Kidney (tissue), 14 donors: ENCODE results near the gene DNM1. TPM values are rescaled to one million over a fixed set of nuclear protein-coding genes. Genes with fewer than 3 reads are reported as not detected.

ENCODE experiments used
- DNase-seq, 5 donors: peaks; one replicate each; pipeline ENCODE4 v3.0.0-alpha.2; 2013 to 2020
- FAIRE-seq: peaks from 2 replicates; lab custom pipeline; 2012; peaks lifted over from hg19 to GRCh38; lab: Jason Lieb, UNC
- H3K27ac ChIP-seq, 2 donors: one replicate each; pipeline ENCODE4 v1.7.0; 2013; ENCODE audit warnings: low read depth in 2 of 2, low read length in 2 of 2, inconsistent platforms in 1 of 2
- H3K27me3 ChIP-seq: one replicate; pipeline ENCODE4 v1.7.1; 2013; ENCODE audit warnings: low read length, inconsistent platforms; ENCODE audit not compliant: control insufficient read depth, insufficient read depth
- H3K36me3 ChIP-seq, 3 donors: one replicate each; pipeline versions ENCODE4 v1.7.0 to v1.7.1; 2013; ENCODE audit warnings: low read length in 3 of 3, control low read depth in 1 of 3, inconsistent platforms in 1 of 3; ENCODE audit not compliant: insufficient read depth in 3 of 3, control insufficient read depth in 2 of 3
- H3K4me1 ChIP-seq, 3 donors: one replicate each; pipeline versions ENCODE4 v1.7.0 to v1.7.1; 2013; ENCODE audit warnings: low read length in 3 of 3, inconsistent platforms in 1 of 3, low read depth in 1 of 3; ENCODE audit not compliant: control insufficient read depth in 2 of 3, insufficient read depth in 2 of 3
- H3K4me3 ChIP-seq, 3 donors: one replicate each; pipeline versions ENCODE4 v1.7.0 to v1.8.1; 2013; ENCODE audit warnings: low read length in 3 of 3, control low read depth in 1 of 3, inconsistent platforms in 1 of 3
- H3K9ac ChIP-seq, 3 donors: one replicate each; pipeline versions ENCODE4 v1.7.0 to v1.7.1; 2013; ENCODE audit warnings: low read length in 3 of 3, control low read depth in 1 of 3, inconsistent platforms in 1 of 3
- H3K9me3 ChIP-seq, 3 donors: one replicate each; pipeline versions ENCODE4 v1.7.0 to v1.7.1; 2013; ENCODE audit warnings: low read length in 3 of 3, control low read depth in 1 of 3, inconsistent platforms in 1 of 3; ENCODE audit not compliant: control insufficient read depth in 2 of 3, insufficient read depth in 1 of 3
- CTCF ChIP-seq: IDR thresholded peaks from 3 replicates; pipeline ENCODE4 v1.5.1; 2012; ENCODE audit warnings: mild to moderate bottlenecking, moderate library complexity, borderline replicate concordance; ENCODE audit not compliant: insufficient read depth; ENCODE audit errors: extremely low read depth
- intact Hi-C: fragments of 100-400 bp; cut with DNase I; formaldehyde crosslinking; loops from one replicate; pipeline ENCODE4 v1.11.1; 2022
- polyA plus RNA-seq: library from polyadenylated mRNA; stranded (reverse); fragments of 350-450 nt; fragmentation: Illumina TruSeq; extraction: RNeasy Lipid Tissue Mini Kit (QIAGEN cat#74804); gene quantifications from one replicate; pipeline ENCODE4 v1.2.3, GENCODE V29; 2014; ENCODE audit warnings: low read depth, low replicate concordance; ENCODE audit not compliant: insufficient read depth
- total RNA-seq: library from RNA; stranded (reverse); fragmentation: NEBNext Ultra II Directional; extraction: Animal tissue kit (Norgen Biotek cat#: 25700); gene quantifications from one replicate; pipeline ENCODE4 v1.2.1, GENCODE V29; 2021
- donor health status: control.
- donor health status: control.
- donor health status: control.
- donor health status: control.
- donor health status: control.
- donor health status: DM: yes; HTN: yes; CAD: no.
- donor health status: Normal renal cell carcinoma (clear cell type).

The DNM1 gene
- total and polyA plus RNA-seq, 2 donors from 2014 or later, result 7.3 to 22.6 TPM

DNA sequence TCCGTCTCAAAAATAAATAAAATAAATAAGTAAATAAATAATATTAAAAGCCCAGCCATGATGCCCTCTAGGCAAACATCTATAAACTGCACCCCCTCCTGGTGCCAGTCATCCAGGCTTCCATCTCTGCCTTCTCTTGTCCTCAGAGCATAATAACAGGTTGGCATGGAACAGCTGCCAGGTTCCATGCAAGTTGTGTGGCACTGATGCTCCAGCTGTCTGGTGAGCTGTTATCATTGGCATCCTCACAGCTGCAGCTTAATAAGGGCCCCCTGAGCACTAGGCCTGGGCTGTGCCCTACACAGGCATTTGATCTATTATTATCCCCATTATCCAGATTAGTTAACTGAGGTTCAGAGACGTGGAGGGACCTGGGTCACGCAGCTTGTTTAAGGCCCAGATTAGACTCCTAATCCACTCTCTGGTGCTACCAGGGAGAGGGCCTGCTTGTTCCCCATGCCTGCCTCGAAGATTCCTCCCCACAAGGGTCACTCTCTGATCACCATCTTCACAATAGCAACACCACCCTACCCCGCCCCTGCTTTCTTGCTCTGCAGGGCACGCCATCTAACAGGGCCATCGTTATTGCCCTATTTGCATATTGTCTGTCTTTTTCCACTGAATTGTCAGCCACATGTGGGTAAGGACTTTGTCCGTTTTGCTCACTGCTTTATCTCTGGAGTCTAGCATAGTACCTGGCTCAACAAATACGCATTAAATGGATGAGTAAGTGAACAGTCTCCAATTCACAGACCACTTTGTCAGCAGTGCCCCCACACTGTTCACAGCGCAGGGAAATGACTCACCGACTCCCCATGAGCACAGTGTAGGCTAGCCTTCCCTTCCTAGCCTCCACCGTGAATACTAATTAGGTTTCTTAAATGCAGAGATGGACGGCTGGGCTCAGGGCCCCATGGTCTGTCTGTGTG lies 1.5 kb upstream of the DNM1 start:
- DNase-seq, result no peak
- H3K9ac ChIP-seq, result no peak overlapping the region
- no peak overlapping the region for H3K27ac ChIP-seq
- H3K36me3 ChIP-seq, result no peaks in the 10 kb centered on the region
- TF ChIP-seq CTCF, result no peak
- H3K9me3 ChIP-seq, result no peaks in the 10 kb centered on the region
- no peaks in the 10 kb centered on the region for H3K27me3 ChIP-seq
- no peak overlapping the region for H3K4me3 ChIP-seq
- no peak for FAIRE-seq
- H3K4me1 ChIP-seq, result peaks cover 0 to 5% (median 0%) of the 10 kb centered on the region in 3 donors
- intact Hi-C loops, result no loop called here

DNA sequence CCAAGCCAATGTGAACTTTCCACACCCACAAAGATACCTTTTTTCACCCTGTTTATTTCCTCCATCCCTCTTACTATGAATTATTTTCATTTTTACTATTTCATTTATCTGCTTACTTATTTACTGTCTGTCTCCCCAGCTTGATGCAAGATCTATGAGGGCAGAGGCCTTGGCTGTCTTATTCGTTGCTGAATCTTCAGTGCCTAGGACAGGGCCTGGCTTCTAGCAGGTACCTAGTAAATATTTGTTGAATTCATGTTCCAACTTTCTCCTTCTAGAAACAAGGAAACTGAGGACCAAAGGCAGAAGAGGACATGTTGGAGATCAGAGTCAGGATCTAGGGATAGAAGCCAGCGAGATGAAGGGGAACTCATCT lies 543 bp upstream of the DNM1 start:
- H3K4me3 ChIP-seq, result no peak overlapping the region
- DNase-seq, result no peak
- no peak overlapping the region for H3K27ac ChIP-seq
- no peak overlapping the region for H3K9ac ChIP-seq
- no peak for TF ChIP-seq CTCF
- no peaks in the 10 kb centered on the region for H3K9me3 ChIP-seq
- H3K4me1 ChIP-seq, result peaks cover 0 to 5% (median 0%) of the 10 kb centered on the region in 3 donors
- H3K27me3 ChIP-seq, result no peaks in the 10 kb centered on the region
- intact Hi-C loops, result no loop called here
- H3K36me3 ChIP-seq, result no peaks in the 10 kb centered on the region
- no peak for FAIRE-seq

- intact Hi-C loops, result no loop called here
- DNase-seq (peak in 4 of 5 donors; percentile 66 to 88 (median 80)), FAIRE-seq (no peak)
These were observed 750 bp downstream of the DNM1 start for GRCh38 chr9:128203707-128204551.

More at GRCh38 chr9:128203707-128204551, 750 bp downstream of the DNM1 start:
- no peaks in the 10 kb centered on the region for H3K9me3 ChIP-seq
- TF ChIP-seq CTCF, result no peak
- H3K4me3 ChIP-seq, result peak overlapping the region in 2 of 3 donors; percentile 44 to 60
- no peak overlapping the region for H3K9ac ChIP-seq
- H3K36me3 ChIP-seq, result no peaks in the 10 kb centered on the region
- H3K27ac ChIP-seq, result no peak overlapping the region
- H3K4me1 ChIP-seq, result peaks cover 0 to 5% (median 0%) of the 10 kb centered on the region in 3 donors
- no peaks in the 10 kb centered on the region for H3K27me3 ChIP-seq
